GM21786 (cell line): Measurements from ENCODE around the gene KRT77.

Experiments used
- ATAC-seq: cut with Tn5 transposase; IDR thresholded peaks from one replicate; pipeline ENCODE4 v1.9.1; 2021; ENCODE audit not compliant: unreplicated experiment

KRT77 gene

GRCh38 chr12:52658196-52658595 lies 45.1 kb downstream of the KRT77 start:
- no peak for ATAC-seq

GRCh38 chr12:52657250-52657902 lies 45.9 kb downstream of the KRT77 start:
- no peak for ATAC-seq

GRCh38 chr12:52656616-52657015 lies 46.7 kb downstream of the KRT77 start:
- ATAC-seq: no peak

GRCh38 chr12:52655720-52656124 lies 47.6 kb downstream of the KRT77 start:
- no peak for ATAC-seq

GRCh38 chr12:52655251-52655650 lies 48.1 kb downstream of the KRT77 start:
- no peak for ATAC-seq

- ATAC-seq: no peak
Observed at GRCh38 chr12:52651726-52652261, 51.5 kb downstream of the KRT77 start, which contains the start of gene KRT2. TSS of gene KRT2 (minus strand) at chr12:52652211. CDS start at chr12:52652142, 69 bp downstream.

GRCh38 chr12:52650520-52651081 lies 52.7 kb downstream of the KRT77 start:
- ATAC-seq: no peak

- ATAC-seq: no peak
Observed at GRCh38 chr12:52649066-52649465, 54.3 kb downstream of the KRT77 start.

- no peak for ATAC-seq
Observed at GRCh38 chr12:52648012-52648550, 55.2 kb downstream of the KRT77 start.

- no peak for ATAC-seq
Observed at GRCh38 chr12:52647601-52648000, 55.7 kb downstream of the KRT77 start.

- no peak for ATAC-seq
Observed at GRCh38 chr12:52646613-52647012, 56.7 kb downstream of the KRT77 start.

GRCh38 chr12:52645982-52646381 lies 57.3 kb downstream of the KRT77 start:
- ATAC-seq: no peak

GRCh38 chr12:52645120-52645761 lies 58.1 kb downstream of the KRT77 start:
- ATAC-seq: no peak

GRCh38 chr12:52644078-52644415 lies 59.3 kb downstream of the KRT77 start:
- ATAC-seq: no peak

- no peak for ATAC-seq
Observed at GRCh38 chr12:52643233-52644077, 59.9 kb downstream of the KRT77 start.

- ATAC-seq: no peak
Observed at GRCh38 chr12:52641468-52641867, 61.9 kb downstream of the KRT77 start.
